Sigmoid colon (tissue), 3 donors: ENCODE data around the gene EHBP1L1.

Experiments used
- CTCF ChIP-seq, 4 experiments: fragments of 450-650 bp in 3 of 4; fragments of 200-600 bp in 1 of 4; IDR thresholded peaks; one replicate each; pipeline ENCODE4 v1.5.1; 2016 to 2019; ENCODE audit warnings: antibody characterized with exemption in 4 of 4, mild to moderate bottlenecking in 3 of 4, moderate library complexity in 2 of 4
- POLR2A ChIP-seq, 2 donors: fragments of 450-650 bp; IDR thresholded peaks; one replicate each; pipeline ENCODE4 v1.6.1; 2016; ENCODE audit warnings: antibody characterized with exemption in 2 of 2, mild to moderate bottlenecking in 2 of 2, moderate library complexity in 2 of 2

- TF ChIP-seq CTCF (IDR thresholded peaks at IDR 0.05) = no peak
- TF ChIP-seq POLR2A (IDR thresholded peaks at IDR 0.05) = no peak
Measured at GRCh38 chr11:65585396-65586246, 9.8 kb downstream of the EHBP1L1 start.
